ENCODE results near the gene WDR3. TPM values are rescaled to one million over a fixed set of nuclear protein-coding genes. Genes with fewer than 3 reads are reported as not detected.

Gene WDR3
- total RNA-seq, 1 experiment from 2014 or later = 61.4 TPM

DNA sequence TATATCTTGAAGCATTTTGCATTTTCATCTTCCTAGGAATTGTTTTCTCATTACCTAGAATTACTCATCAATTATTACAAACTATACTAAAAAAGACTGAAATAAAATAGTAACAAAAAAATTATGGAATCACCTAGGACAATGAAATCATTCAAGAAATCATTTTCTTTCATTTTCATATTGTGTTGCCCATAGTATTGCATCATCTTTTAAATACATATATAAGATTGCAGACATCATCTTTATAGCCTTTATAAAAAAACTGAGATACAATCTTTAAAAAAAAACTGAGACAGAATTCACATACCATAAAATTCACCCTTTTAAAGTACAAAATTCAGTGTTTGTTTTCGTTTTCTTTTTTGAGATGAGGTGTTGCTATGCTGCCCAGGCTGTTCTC is 29.7 kb upstream of the WDR3 start:
- no peaks in the 10 kb centered on the region for H3K27me3 Mint-ChIP-seq (ENCODE audit: low read depth)

More for the DNA sequence above, 29.7 kb upstream of the WDR3 start:
- Histone ChIP-seq H2BK15ac (ENCODE audit: low read depth, low read length) (no peak overlapping the region), H3K4me2 (ENCODE audit: insufficient read depth, insufficient read length, low read length) (no peak overlapping the region), H3K23me2 (ENCODE audit: insufficient read length, low read depth, low read length, poor library complexity, severe bottlenecking) (no peaks in the 10 kb centered on the region), H2BK5ac (ENCODE audit: insufficient read length, low read length) (no peak overlapping the region), H3K4me1 (ENCODE audit: insufficient read depth, low read length) (no peaks in the 10 kb centered on the region), H3K27ac (ENCODE audit: insufficient read length, low read depth, low read length) (no peak overlapping the region), H3K79me2 (ENCODE audit: insufficient read depth, low read length) (no peaks in the 10 kb centered on the region), H4K8ac (replicated peaks; ENCODE audit: insufficient read length, low read depth, low read length) (no peak overlapping the region), H3K9ac (ENCODE audit: extremely low read depth, insufficient read length, low read length) (no peak overlapping the region), H3K23ac (ENCODE audit: insufficient read length, low read depth, low read length) (no peak overlapping the region), H2BK20ac (ENCODE audit: low read depth, low read length, poor library complexity, severe bottlenecking) (no peak overlapping the region), H2AK5ac (ENCODE audit: insufficient read length, low read length) (no peak overlapping the region), H3K18ac (ENCODE audit: insufficient read length, low read depth, low read length) (no peak overlapping the region), H2AFZ (ENCODE audit: low read length) (no peak overlapping the region), H3K27me3 (ENCODE audit: insufficient read depth, low read length) (no peaks in the 10 kb centered on the region), H3K9me3 (ENCODE audit: control insufficient read depth, low read depth, low read length) (no peaks in the 10 kb centered on the region), H3K56ac (ENCODE audit: insufficient read length, low read depth, low read length) (no peak overlapping the region), H3K14ac (ENCODE audit: insufficient read depth, low read length) (no peak overlapping the region), H4K91ac (ENCODE audit: insufficient read length, low read depth, low read length) (no peak overlapping the region), H2BK120ac (ENCODE audit: low read depth, low read length, poor library complexity, severe bottlenecking) (no peak overlapping the region), H2BK12ac (ENCODE audit: insufficient read length, low read depth, low read length) (no peak overlapping the region), H3K4ac (ENCODE audit: low read depth, low read length) (no peak overlapping the region), H4K5ac (ENCODE audit: insufficient read length, low read depth, low read length) (no peak overlapping the region), H3T11ph (ENCODE audit: low read length) (no peak overlapping the region), H4K20me1 (ENCODE audit: control insufficient read depth, insufficient read depth, insufficient read length) (no peaks in the 10 kb centered on the region), H3K79me1 (ENCODE audit: insufficient read depth, low read depth, low read length, poor library complexity, severe bottlenecking) (no peaks in the 10 kb centered on the region)
- TF ChIP-seq, protein P1, sequence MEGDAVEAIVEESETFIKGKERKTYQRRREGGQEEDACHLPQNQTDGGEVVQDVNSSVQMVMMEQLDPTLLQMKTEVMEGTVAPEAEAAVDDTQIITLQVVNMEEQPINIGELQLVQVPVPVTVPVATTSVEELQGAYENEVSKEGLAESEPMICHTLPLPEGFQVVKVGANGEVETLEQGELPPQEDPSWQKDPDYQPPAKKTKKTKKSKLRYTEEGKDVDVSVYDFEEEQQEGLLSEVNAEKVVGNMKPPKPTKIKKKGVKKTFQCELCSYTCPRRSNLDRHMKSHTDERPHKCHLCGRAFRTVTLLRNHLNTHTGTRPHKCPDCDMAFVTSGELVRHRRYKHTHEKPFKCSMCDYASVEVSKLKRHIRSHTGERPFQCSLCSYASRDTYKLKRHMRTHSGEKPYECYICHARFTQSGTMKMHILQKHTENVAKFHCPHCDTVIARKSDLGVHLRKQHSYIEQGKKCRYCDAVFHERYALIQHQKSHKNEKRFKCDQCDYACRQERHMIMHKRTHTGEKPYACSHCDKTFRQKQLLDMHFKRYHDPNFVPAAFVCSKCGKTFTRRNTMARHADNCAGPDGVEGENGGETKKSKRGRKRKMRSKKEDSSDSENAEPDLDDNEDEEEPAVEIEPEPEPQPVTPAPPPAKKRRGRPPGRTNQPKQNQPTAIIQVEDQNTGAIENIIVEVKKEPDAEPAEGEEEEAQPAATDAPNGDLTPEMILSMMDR (conservative IDR thresholded peaks at IDR 0.05) = no peak
- no peaks in the 10 kb centered on the region for H3K9me3 Mint-ChIP-seq
- 0 out of 7 replicates have a peak overlapping the region, but pooled peaks of 1 of the 3 experiments have one; percentile 15 for H3K27ac Mint-ChIP-seq
- no peaks in the 10 kb centered on the region for H3K4me1 Mint-ChIP-seq
- WGBS (ENCODE audit: extremely low coverage, insufficient read length, low lambda C conversion rate) = no CpG with 5 or more reads among the region's 1 CpG
- peaks cover 0 to 50% (median 32%) of the 10 kb centered on the region in 3 experiments; a peak in 5 of 7 replicates for H3K36me3 Mint-ChIP-seq (ENCODE audit: insufficient read depth in 1 of 3, low read depth in 3 of 3)
- no peak for DNase-seq
- no peak overlapping the region for H3K4me3 Mint-ChIP-seq
